IgD-negative memory B cell (primary cell): Measurements from ENCODE around the gene ASB2. TPM values are rescaled to one million over a fixed set of nuclear protein-coding genes. Genes with fewer than 3 reads are reported as not detected.

Source experiments
- H3K27ac Mint-ChIP-seq, 3 donors: one replicate each; pipeline ENCODE4 v1.8.0; 2020 to 2022; ENCODE audit warnings: mild to moderate bottlenecking in 3 of 3, mixed read lengths in 3 of 3, moderate library complexity in 1 of 3
- H3K27me3 Mint-ChIP-seq: one replicate; pipeline ENCODE4 v1.8.0; 2021; ENCODE audit warnings: mixed read lengths
- H3K36me3 Mint-ChIP-seq: one replicate; pipeline ENCODE4 v1.8.0; 2020; ENCODE audit warnings: mild to moderate bottlenecking, mixed read lengths
- H3K4me1 Mint-ChIP-seq, 3 donors: one replicate each; pipeline ENCODE4 v1.8.0; 2020 to 2022; ENCODE audit warnings: mixed read lengths in 3 of 3, mild to moderate bottlenecking in 1 of 3
- H3K4me3 Mint-ChIP-seq, 4 donors: one replicate each; pipeline ENCODE4 v1.8.0; 2020 to 2022; ENCODE audit warnings: mild to moderate bottlenecking in 4 of 4, mixed read lengths in 4 of 4, moderate library complexity in 3 of 4
- H3K9me3 Mint-ChIP-seq, 3 donors: one replicate each; pipeline ENCODE4 v1.8.0; 2020 to 2021; ENCODE audit warnings: mixed read lengths in 3 of 3, mild to moderate bottlenecking in 1 of 3
- polyA plus RNA-seq: library from polyadenylated mRNA; unstranded; fragments of 300-500 nt; fragmentation: Illumina TruSeq; gene quantifications from one replicate; pipeline ENCODE4 v1.2.3, GENCODE V29; 2021

The ASB2 gene
- polyA plus RNA-seq, 1 donor from 2014 or later = 3.8 TPM

GRCh38 chr14:93946541-93947090 is 29.8 kb downstream of the ASB2 start:
- H3K4me3 Mint-ChIP-seq = no peak overlapping the region
- H3K27ac Mint-ChIP-seq = no peak overlapping the region
- H3K4me1 Mint-ChIP-seq = no peaks in the 10 kb centered on the region
- H3K27me3 Mint-ChIP-seq = no peaks in the 10 kb centered on the region
- peaks cover 3% of the 10 kb centered on the region for H3K36me3 Mint-ChIP-seq
- H3K9me3 Mint-ChIP-seq = no peaks in the 10 kb centered on the region

GRCh38 chr14:93946104-93946503 is 30.3 kb downstream of the ASB2 start:
- Mint-ChIP-seq H3K36me3 (peaks cover 3% of the 10 kb centered on the region), H3K27me3 (no peaks in the 10 kb centered on the region), H3K27ac (peak overlapping the region in 1 of 3 donors; percentile 39), H3K4me1 (no peaks in the 10 kb centered on the region), H3K9me3 (no peaks in the 10 kb centered on the region), H3K4me3 (no peak overlapping the region)

- H3K9me3 Mint-ChIP-seq = no peaks in the 10 kb centered on the region
- peaks cover 0 to 4% (median 2%) of the 10 kb centered on the region in 3 donors for H3K4me1 Mint-ChIP-seq
- no peak overlapping the region for H3K27ac Mint-ChIP-seq
- no peaks in the 10 kb centered on the region for H3K27me3 Mint-ChIP-seq
- peaks cover 3% of the 10 kb centered on the region for H3K36me3 Mint-ChIP-seq
- H3K4me3 Mint-ChIP-seq = no peak overlapping the region
Observed at GRCh38 chr14:93945070-93945399, 31.3 kb downstream of the ASB2 start.

- H3K4me1 Mint-ChIP-seq = peaks cover 4 to 7% (median 6%) of the 10 kb centered on the region in 3 donors
- no peak overlapping the region for H3K27ac Mint-ChIP-seq
- peaks cover 3% of the 10 kb centered on the region for H3K36me3 Mint-ChIP-seq
- H3K27me3 Mint-ChIP-seq = no peaks in the 10 kb centered on the region
- no peak overlapping the region for H3K4me3 Mint-ChIP-seq
- no peaks in the 10 kb centered on the region for H3K9me3 Mint-ChIP-seq
Observed at GRCh38 chr14:93944348-93945069, 31.9 kb downstream of the ASB2 start.

GRCh38 chr14:93943930-93944329 is 32.4 kb downstream of the ASB2 start:
- Mint-ChIP-seq H3K9me3 (no peaks in the 10 kb centered on the region), H3K27me3 (no peaks in the 10 kb centered on the region), H3K4me3 (no peak overlapping the region), H3K4me1 (peaks cover 4 to 7% (median 6%) of the 10 kb centered on the region in 3 donors), H3K27ac (no peak overlapping the region), H3K36me3 (peaks cover 3% of the 10 kb centered on the region)

- no peaks in the 10 kb centered on the region for H3K27me3 Mint-ChIP-seq
Observed at GRCh38 chr14:93943052-93943451, 33.3 kb downstream of the ASB2 start.

GRCh38 chr14:93941293-93941910 is 35.0 kb downstream of the ASB2 start:
- Mint-ChIP-seq H3K4me3 (no peak overlapping the region), H3K36me3 (no peaks in the 10 kb centered on the region), H3K4me1 (peaks cover 4 to 7% (median 6%) of the 10 kb centered on the region in 3 donors), H3K9me3 (no peaks in the 10 kb centered on the region), H3K27ac (no peak overlapping the region), H3K27me3 (no peaks in the 10 kb centered on the region)

More at GRCh38 chr14:93943052-93943451, 33.3 kb downstream of the ASB2 start:
- H3K4me3 Mint-ChIP-seq = no peak overlapping the region
- peaks cover 3% of the 10 kb centered on the region for H3K36me3 Mint-ChIP-seq
- peaks cover 4 to 7% (median 6%) of the 10 kb centered on the region in 3 donors for H3K4me1 Mint-ChIP-seq
- H3K27ac Mint-ChIP-seq = no peak overlapping the region
- H3K9me3 Mint-ChIP-seq = no peaks in the 10 kb centered on the region

GRCh38 chr14:93940437-93940836 is 35.9 kb downstream of the ASB2 start:
- H3K4me1 Mint-ChIP-seq = peaks cover 6 to 9% (median 9%) of the 10 kb centered on the region in 3 donors
- H3K27me3 Mint-ChIP-seq = no peaks in the 10 kb centered on the region
- H3K27ac Mint-ChIP-seq = peak overlapping the region; percentile 14 to 79 (median 15)
- H3K36me3 Mint-ChIP-seq = no peaks in the 10 kb centered on the region
- H3K4me3 Mint-ChIP-seq = peak overlapping the region in 1 of 4 donors; percentile 25
- H3K9me3 Mint-ChIP-seq = no peaks in the 10 kb centered on the region

- Mint-ChIP-seq H3K4me3 (peak overlapping the region; percentile 38 to 88 (median 66)), H3K9me3 (no peaks in the 10 kb centered on the region), H3K27ac (peak overlapping the region in 2 of 3 donors; percentile 44 to 51), H3K27me3 (no peaks in the 10 kb centered on the region), H3K4me1 (peaks cover 6 to 9% (median 9%) of the 10 kb centered on the region in 3 donors), H3K36me3 (no peaks in the 10 kb centered on the region)
Observed at GRCh38 chr14:93939304-93940229, 36.8 kb downstream of the ASB2 start.

GRCh38 chr14:93938751-93939303 is 37.5 kb downstream of the ASB2 start:
- H3K4me3 Mint-ChIP-seq = peak overlapping the region in 3 of 4 donors; percentile 65 to 88 (median 66)
- peaks cover 6 to 9% (median 9%) of the 10 kb centered on the region in 3 donors for H3K4me1 Mint-ChIP-seq
- no peaks in the 10 kb centered on the region for H3K27me3 Mint-ChIP-seq
- H3K27ac Mint-ChIP-seq = no peak overlapping the region
- H3K9me3 Mint-ChIP-seq = no peaks in the 10 kb centered on the region
- no peaks in the 10 kb centered on the region for H3K36me3 Mint-ChIP-seq

GRCh38 chr14:93937519-93937918 is 38.9 kb downstream of the ASB2 start:
- H3K4me3 Mint-ChIP-seq = peak overlapping the region in 3 of 4 donors; percentile 38 to 66 (median 63)
- H3K27me3 Mint-ChIP-seq = no peaks in the 10 kb centered on the region
- peaks cover 6 to 9% (median 9%) of the 10 kb centered on the region in 3 donors for H3K4me1 Mint-ChIP-seq
- H3K27ac Mint-ChIP-seq = no peak overlapping the region
- no peaks in the 10 kb centered on the region for H3K9me3 Mint-ChIP-seq
- no peaks in the 10 kb centered on the region for H3K36me3 Mint-ChIP-seq

- no peaks in the 10 kb centered on the region for H3K36me3 Mint-ChIP-seq
- peaks cover 6 to 9% (median 9%) of the 10 kb centered on the region in 3 donors for H3K4me1 Mint-ChIP-seq
- no peaks in the 10 kb centered on the region for H3K9me3 Mint-ChIP-seq
- H3K27me3 Mint-ChIP-seq = no peaks in the 10 kb centered on the region
- no peak overlapping the region for H3K4me3 Mint-ChIP-seq
- no peak overlapping the region for H3K27ac Mint-ChIP-seq
Observed at GRCh38 chr14:93936926-93937325, 39.4 kb downstream of the ASB2 start.

GRCh38 chr14:93936245-93936644 is 40.1 kb downstream of the ASB2 start:
- Mint-ChIP-seq H3K27ac (no peak overlapping the region), H3K27me3 (no peaks in the 10 kb centered on the region), H3K4me1 (peaks cover 6 to 9% (median 9%) of the 10 kb centered on the region in 3 donors), H3K36me3 (no peaks in the 10 kb centered on the region), H3K4me3 (no peak overlapping the region), H3K9me3 (no peaks in the 10 kb centered on the region)

GRCh38 chr14:93935213-93935612 is 41.2 kb downstream of the ASB2 start:
- Mint-ChIP-seq H3K4me3 (no peak overlapping the region), H3K36me3 (no peaks in the 10 kb centered on the region), H3K4me1 (peaks cover 4 to 9% (median 6%) of the 10 kb centered on the region in 3 donors), H3K27me3 (no peaks in the 10 kb centered on the region), H3K9me3 (no peaks in the 10 kb centered on the region), H3K27ac (no peak overlapping the region)
